Vagina (tissue), 2 donors: ENCODE measurements around the gene TGM6.

Source experiments
- CTCF ChIP-seq, 3 experiments: fragments of 450-650 bp in 2 of 3; fragments of 200-600 bp in 1 of 3; sonication (generic) in 1 of 3; IDR thresholded peaks; one replicate each; pipeline ENCODE4 v1.5.1; 2017 to 2019; ENCODE audit warnings: antibody characterized with exemption in 3 of 3, mild to moderate bottlenecking in 2 of 3, moderate library complexity in 2 of 3
- POLR2A ChIP-seq, 2 donors: fragments of 450-650 bp; IDR thresholded peaks; one replicate each; pipeline ENCODE4 v1.6.1; 2017; ENCODE audit warnings: antibody characterized with exemption in 2 of 2, mild to moderate bottlenecking in 2 of 2, moderate library complexity in 2 of 2

- TF ChIP-seq CTCF (IDR thresholded peaks at IDR 0.05) (no peak), POLR2A (IDR thresholded peaks at IDR 0.05) (no peak)
These were observed 4.8 kb downstream of the TGM6 start for GRCh38 chr20:2385496-2385895.
